ENCODE data around the gene GEMIN7. TPM values are rescaled to one million over a fixed set of nuclear protein-coding genes. Genes with fewer than 3 reads are reported as not detected.

The GEMIN7 gene
- 32.3 TPM for total RNA-seq

DNA sequence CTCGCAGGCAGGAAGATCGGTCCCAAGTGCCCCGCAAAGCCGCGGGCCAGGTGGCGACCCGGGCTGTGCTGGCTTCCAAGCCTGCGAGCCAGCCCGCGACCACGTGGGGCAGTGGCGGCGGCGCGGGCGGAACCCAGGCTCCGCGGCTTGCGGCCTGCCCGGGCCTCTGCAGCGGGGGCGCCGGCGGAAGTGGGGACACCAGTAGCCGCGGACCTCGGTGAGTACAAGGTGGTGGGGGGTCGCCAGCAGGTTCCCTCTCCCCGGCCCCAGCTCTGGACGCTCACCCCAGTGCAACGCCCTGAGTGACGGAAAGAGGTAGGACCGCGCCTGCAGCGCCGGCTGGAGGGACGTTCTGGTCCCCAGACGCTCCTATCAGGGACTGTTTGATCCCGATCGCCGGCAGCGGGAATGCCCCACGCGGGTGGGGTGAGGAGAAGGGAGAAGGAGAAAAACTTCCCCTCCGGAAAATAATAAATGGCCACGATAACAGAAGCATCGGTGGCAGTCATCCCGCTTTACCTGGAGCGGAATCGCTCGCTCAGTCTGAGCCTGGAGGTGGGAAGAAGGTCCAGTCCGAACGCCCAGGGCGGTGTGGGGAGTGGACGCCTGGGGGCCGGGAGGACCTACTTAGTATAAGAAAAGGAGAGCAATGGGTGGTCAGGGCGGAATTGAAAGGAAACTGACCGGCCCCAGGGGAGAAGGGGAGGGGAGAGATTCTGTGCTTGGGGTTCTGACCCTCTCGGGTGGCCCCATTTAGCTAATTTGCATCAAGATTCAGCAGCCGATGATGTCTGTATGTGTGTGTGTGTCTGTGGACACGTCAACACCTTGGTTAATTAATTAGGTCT is at the start of gene GEMIN7:
TSS of gene GEMIN7 (plus strand) at position 198 of the 848 bp plus-strand sequence. CDS start 10,855 bp downstream, outside the sequence.
- peak; percentile 56 to 81 (median 80) for DNase-seq (ENCODE audit: low read depth in 2 of 3, low spot score in 2 of 3)

DNA sequence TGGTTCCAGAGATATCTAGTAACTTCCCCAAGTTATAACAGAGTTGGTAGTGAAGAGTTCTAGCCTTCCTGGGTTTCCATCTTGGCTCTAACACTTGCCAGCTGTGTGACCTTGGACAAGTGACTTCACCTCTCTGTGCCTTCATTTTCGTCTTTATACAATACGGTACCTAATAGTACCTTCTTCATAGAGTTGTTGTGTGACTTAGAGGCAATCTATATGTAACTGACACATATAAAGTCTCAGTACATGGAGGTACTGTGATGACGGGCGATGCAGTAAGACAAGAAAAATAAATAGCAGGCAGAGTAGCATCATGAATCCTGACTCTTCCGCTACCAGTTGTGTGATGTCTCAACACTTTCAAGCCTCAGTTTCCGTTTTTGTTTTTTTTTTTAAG is 48.2 kb upstream of the GEMIN7 start:
- no peak for DNase-seq (ENCODE audit: low read depth in 2 of 3, low spot score in 2 of 3)

GRCh38 chr19:45032421-45032820 is 46.6 kb upstream of the GEMIN7 start:
- no peak for DNase-seq (ENCODE audit: low read depth in 2 of 3, low spot score in 2 of 3)

DNA sequence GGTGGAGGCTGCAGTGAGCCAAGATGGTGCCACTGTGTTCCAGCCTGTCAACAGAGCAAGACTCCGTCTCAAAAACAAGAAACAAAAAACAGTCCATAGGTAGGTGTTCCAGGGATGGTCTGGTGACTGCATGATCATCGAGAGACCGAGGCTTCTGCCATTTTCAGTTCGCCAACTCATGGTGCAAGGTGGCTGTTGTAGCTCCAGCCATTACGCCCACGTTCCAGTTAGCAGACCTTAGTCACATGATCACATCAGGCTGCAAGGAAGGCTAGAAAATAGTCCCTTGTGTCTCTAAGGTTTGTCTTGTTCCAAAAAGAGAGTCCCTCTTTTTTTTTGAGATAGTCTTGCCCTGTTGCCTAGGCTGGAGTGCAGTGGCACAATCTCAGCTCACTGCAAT is 43.3 kb upstream of the GEMIN7 start:
- DNase-seq (ENCODE audit: low read depth in 2 of 3, low spot score in 2 of 3), result no peak

- DNase-seq (ENCODE audit: low read depth in 2 of 3, low spot score in 2 of 3), result no peak
Observed at GRCh38 chr19:45037393-45038169, 41.5 kb upstream of the GEMIN7 start.

- DNase-seq (ENCODE audit: low read depth in 2 of 3, low spot score in 2 of 3), result peak; percentile 78 to 91 (median 90)
Observed at GRCh38 chr19:45038931-45039893, 39.8 kb upstream of the GEMIN7 start, which contains the start of gene CLASRP. Gene CLASRP (plus strand): TSS chr19:45039045. CDS start chr19:45040213, 1,168 bp downstream.

DNA sequence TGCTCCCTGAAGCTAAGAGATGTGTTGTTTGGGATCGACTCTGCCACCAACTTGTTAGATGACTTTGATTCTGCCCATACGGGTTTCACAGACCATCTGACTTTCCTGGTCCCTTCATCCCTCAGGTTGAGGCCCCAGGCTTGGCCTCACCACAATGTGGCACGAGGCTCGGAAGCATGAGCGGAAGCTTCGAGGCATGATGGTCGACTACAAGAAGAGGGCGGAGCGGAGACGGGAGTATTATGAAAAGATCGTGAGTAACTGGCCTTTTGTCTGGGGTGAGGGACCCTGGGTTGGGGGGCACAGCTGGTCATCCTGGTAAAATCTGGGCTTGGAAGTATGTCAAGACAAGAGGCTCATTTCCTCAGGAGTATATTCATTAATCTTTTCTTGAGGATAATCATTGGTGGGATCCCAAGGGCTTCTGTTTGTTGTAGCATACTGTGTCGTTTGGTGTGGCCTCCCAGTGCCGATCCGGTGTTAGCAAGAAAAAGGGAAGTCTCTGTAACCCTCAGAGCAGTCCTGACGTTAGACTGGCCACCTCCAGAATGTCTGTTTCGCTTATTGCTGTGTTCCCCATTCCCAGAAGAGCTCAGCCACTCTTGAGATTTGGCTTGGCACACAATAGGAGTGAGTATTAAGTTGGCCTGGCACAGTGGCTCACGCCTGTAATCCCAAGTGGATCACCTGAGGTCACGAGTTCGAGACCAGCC is 38.8 kb upstream of the GEMIN7 start:
- DNase-seq (ENCODE audit: low read depth in 2 of 3, low spot score in 2 of 3), result peak in 1 of 3 donors; percentile 22

GRCh38 chr19:45041125-45041524 is 37.9 kb upstream of the GEMIN7 start:
- DNase-seq (ENCODE audit: low read depth in 2 of 3, low spot score in 2 of 3), result no peak

- no peak for DNase-seq (ENCODE audit: low read depth in 2 of 3, low spot score in 2 of 3)
Observed at GRCh38 chr19:45045671-45046353, 33.2 kb upstream of the GEMIN7 start.

DNA sequence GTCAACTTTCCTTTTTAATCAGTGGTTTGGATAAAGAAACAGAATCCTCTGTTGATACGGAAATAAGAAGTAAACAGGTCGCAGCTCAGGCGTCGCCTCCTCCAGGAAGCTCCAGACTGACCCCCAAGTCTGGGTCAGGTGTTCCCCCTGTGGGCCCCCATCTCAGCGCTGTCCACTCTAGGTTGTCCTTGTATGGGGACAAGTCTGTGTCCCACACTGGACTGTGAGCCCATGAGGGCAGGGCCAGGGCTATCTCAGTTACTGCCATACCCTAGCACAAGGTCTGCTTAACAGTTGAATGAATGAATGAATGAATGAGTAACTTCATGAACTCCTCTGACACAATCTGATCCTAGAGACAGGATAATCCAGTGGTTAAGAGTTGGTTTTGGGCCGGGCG is 32.7 kb upstream of the GEMIN7 start:
- DNase-seq (ENCODE audit: low read depth in 2 of 3, low spot score in 2 of 3), result no peak

DNA sequence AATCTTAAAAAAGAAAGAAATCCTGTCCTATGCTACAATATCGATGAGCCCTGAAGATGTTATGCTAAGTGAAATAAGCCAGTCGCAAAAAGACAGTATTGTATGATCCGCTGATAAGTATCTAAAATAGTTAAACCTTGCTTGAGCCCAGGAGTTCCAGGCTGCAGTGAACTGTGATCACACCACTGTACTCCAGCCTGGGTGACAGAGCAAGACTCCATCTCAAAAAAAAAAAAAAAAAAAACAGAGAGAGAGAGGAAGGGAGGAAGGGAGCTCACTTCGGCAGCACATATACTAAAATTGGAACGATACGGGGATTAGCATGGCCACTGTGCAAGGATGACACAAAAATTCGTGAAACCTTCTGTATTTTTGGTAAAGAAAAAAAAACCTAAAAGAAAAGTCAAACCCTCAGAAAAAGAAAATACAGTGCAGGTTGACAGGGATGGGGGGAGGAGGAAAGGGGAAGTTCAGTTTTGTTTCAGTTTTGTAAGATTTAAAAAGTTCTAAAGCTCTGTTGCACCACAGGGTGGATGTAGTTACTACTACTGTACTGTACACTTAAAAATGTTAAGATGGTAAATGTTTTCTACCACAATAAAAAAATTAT is 31.8 kb upstream of the GEMIN7 start:
- peak in 2 of 3 donors; percentile 67 to 84 for DNase-seq (ENCODE audit: low read depth in 2 of 3, low spot score in 2 of 3)

GRCh38 chr19:45049073-45049736 is 29.9 kb upstream of the GEMIN7 start:
- no peak for DNase-seq (ENCODE audit: low read depth in 2 of 3, low spot score in 2 of 3)

- no peak for DNase-seq (ENCODE audit: low read depth in 2 of 3, low spot score in 2 of 3)
Observed at GRCh38 chr19:45050036-45050435, 29.0 kb upstream of the GEMIN7 start.

GRCh38 chr19:45051929-45052579 is 27.0 kb upstream of the GEMIN7 start:
- no peak for DNase-seq (ENCODE audit: low read depth in 2 of 3, low spot score in 2 of 3)

DNA sequence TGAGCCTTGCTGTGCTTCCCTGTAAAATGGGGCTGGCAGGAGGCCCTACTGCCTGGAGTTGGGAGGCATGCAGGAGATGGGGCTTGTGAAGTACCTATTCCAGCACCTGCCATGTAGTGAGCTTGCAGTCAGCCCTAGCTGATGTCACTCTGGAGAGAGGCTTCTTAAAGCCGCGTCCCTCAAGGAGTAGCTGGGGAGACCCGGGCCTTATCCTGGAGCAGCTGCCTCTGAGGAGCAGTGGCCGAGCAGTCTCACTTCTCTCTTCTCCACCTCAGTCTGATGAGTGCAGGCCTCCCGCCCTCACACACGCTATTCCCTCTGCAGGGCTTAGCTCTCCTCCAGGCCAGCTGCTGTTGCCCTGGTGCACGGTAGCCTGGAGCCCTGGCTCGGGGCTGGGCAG is 22.2 kb upstream of the GEMIN7 start:
- no peak for DNase-seq (ENCODE audit: low read depth in 2 of 3, low spot score in 2 of 3)

DNA sequence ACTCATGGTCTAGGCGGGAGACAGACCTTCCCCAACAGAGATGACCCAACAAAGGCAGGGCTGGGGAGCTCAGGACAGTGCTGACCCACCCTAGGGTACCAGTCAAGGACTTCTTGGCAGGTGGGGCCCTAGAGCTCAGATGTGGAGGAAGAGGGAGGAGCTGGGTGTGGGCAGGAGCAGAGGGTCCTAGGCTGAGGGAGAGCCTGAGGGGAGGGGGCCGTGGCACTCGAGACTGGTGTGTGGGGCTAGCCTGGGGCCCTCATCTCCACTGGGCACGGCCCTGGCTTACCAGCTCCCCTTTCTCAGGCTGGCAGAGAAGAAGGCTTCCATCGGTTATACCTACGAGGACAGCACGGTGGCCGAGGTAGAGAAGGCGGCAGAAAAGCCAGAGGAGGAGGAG is 21.6 kb upstream of the GEMIN7 start:
- no peak for DNase-seq (ENCODE audit: low read depth in 2 of 3, low spot score in 2 of 3)

- no peak for DNase-seq (ENCODE audit: low read depth in 2 of 3, low spot score in 2 of 3)
Observed at GRCh38 chr19:45058622-45059159, 20.4 kb upstream of the GEMIN7 start.
